ENCODE results near the gene FOSL2.

GRCh38 chr2:28427741-28428415 is 35.2 kb downstream of the FOSL2 start:
- TF ChIP-seq POLR2AphosphoS5 (IDR thresholded peaks at IDR 0.05; ENCODE audit: low read depth, low read length) (no peak), CTCF (IDR thresholded peaks at IDR 0.05 in 2 of 3, conservative IDR thresholded peaks at IDR 0.05 in 1 of 3; ENCODE audit: borderline replicate concordance in 1 of 3, insufficient read depth in 1 of 3, low read depth in 2 of 3, low read length in 2 of 3) (no peak), REST (IDR thresholded peaks at IDR 0.05; ENCODE audit: low read depth) (no peak), POLR2A (IDR thresholded peaks at IDR 0.05; ENCODE audit: borderline replicate concordance, extremely low read depth, insufficient read depth, insufficient read length) (no peak), YY1 (IDR thresholded peaks at IDR 0.05; ENCODE audit: extremely low read depth, insufficient replicate concordance, low read depth, low read length) (no peak), CBX3 (IDR thresholded peaks at IDR 0.05; ENCODE audit: low read depth) (no peak), EZH2 (IDR thresholded peaks at IDR 0.05) (no peak), ZBTB33 (IDR thresholded peaks at IDR 0.05; ENCODE audit: extremely low read depth, insufficient replicate concordance, low read length) (no peak), ATF3 (IDR thresholded peaks at IDR 0.05) (no peak)

Measured in HCT116 (cell line).